OCI-LY3 (cell line): ENCODE data around the gene FBXW7.

Experiments used
- EZH2phosphoT487 ChIP-seq: fragments of 200-600 bp; shearing (Covaris generic); IDR thresholded peaks from 2 replicates; pipeline ENCODE4 v1.6.1; 2018; ENCODE audit warnings: antibody characterized with exemption, mixed run types, low read depth
- TF ChIP-seq, protein P1 (sequence below): fragments of 200-600, 300-600 bp; sonication (generic); IDR thresholded peaks from 2 replicates; pipeline ENCODE4 v1.5.1; 2014; ENCODE audit warnings: antibody characterized with exemption, low read length, low read depth

GRCh38 chr4:152427981-152428380 lies 107.9 kb downstream of the FBXW7 start:
- TF ChIP-seq, protein P1, sequence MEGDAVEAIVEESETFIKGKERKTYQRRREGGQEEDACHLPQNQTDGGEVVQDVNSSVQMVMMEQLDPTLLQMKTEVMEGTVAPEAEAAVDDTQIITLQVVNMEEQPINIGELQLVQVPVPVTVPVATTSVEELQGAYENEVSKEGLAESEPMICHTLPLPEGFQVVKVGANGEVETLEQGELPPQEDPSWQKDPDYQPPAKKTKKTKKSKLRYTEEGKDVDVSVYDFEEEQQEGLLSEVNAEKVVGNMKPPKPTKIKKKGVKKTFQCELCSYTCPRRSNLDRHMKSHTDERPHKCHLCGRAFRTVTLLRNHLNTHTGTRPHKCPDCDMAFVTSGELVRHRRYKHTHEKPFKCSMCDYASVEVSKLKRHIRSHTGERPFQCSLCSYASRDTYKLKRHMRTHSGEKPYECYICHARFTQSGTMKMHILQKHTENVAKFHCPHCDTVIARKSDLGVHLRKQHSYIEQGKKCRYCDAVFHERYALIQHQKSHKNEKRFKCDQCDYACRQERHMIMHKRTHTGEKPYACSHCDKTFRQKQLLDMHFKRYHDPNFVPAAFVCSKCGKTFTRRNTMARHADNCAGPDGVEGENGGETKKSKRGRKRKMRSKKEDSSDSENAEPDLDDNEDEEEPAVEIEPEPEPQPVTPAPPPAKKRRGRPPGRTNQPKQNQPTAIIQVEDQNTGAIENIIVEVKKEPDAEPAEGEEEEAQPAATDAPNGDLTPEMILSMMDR: no peak
- no peak for TF ChIP-seq EZH2phosphoT487
